SK-N-MC (cell line): Measurements from ENCODE around the gene NUDCD2.

Experiments
- EZH2 ChIP-seq: fragments of 200-600 bp; sonication (generic); IDR thresholded peaks from one replicate; pipeline ENCODE4 v1.6.1; 2017; ENCODE audit warnings: antibody characterized with exemption
- POLR2AphosphoS5 ChIP-seq: IDR thresholded peaks from 2 replicates; pipeline ENCODE4 v1.6.1; 2012; ENCODE audit warnings: mild to moderate bottlenecking, low read depth, low read length, borderline replicate concordance

DNA sequence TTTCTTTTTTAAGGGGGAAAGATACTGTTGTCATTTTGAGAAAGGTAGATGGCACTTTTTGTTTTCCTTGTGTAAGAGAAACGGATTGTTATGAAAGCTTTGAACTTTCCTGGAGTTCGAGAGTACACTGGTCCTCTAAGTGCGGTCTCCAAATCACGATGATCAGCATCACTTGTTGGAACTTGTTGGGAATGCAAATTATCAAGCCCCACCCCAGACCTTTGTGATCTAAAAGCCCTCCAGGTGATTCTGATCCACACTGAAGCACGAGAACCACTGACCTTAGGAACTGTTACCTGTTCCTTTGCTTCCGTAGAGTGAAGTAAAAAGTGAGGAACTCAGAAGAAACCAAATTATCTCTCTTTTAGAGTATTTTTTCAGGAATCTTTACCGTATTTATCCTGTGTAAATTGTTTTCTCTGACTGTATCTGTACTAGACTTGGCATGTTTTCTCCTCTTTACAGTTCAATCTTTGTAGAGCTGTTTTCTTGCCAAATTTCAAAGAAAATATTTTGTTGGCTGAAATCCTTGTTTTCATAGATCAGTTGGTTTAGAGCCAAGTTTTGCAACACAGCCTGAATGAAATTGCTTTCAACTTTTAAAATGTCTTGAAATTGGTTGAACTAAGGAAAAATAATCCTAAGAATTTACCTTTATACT, 49.5 kb upstream of the NUDCD2 start:
- TF ChIP-seq POLR2AphosphoS5 (no peak), EZH2 (no peak)
